ENCODE measurements around the gene CXXC4. TPM values are rescaled to one million over a fixed set of nuclear protein-coding genes. Genes with fewer than 3 reads are reported as not detected.

CXXC4 gene
- total and polyA plus RNA-seq, 2 experiments from 2014 or later, result 1.6 to 3.0 TPM

- no peak for TF ChIP-seq ETS1 (IDR thresholded peaks at IDR 0.05)
- no peak for TF ChIP-seq EZH2 (IDR thresholded peaks at IDR 0.05; ENCODE audit: low read depth, unreplicated experiment)
- no peak for TF ChIP-seq STAT1 (IDR thresholded peaks at IDR 0.05; ENCODE audit: unreplicated experiment)
- no peak for TF ChIP-seq CTCF (conservative IDR thresholded peaks at IDR 0.05; ENCODE audit: low read depth in 2 of 2)
- no peak for TF ChIP-seq REST (IDR thresholded peaks at IDR 0.05; ENCODE audit: unreplicated experiment)
- TF ChIP-seq EZH2phosphoT487 (IDR thresholded peaks at IDR 0.05; ENCODE audit: unreplicated experiment), result no peak
These were observed 70.2 kb downstream of the CXXC4 start (continued) for GRCh38 chr4:104424475-104424941.

- Mint-ChIP-seq H3K4me1 (peaks cover 41% of the 10 kb centered on the region), H3K36me3 (ENCODE audit: low read depth) (no peaks in the 10 kb centered on the region), H3K27me3 (ENCODE audit: insufficient read depth, low read depth, poor library complexity) (no peaks in the 10 kb centered on the region), H3K9me3 (no peaks in the 10 kb centered on the region), H3K4me3 (no peak overlapping the region), H3K27ac (no peak overlapping the region)
- H3K79me2 ChIP-seq (replicated peaks; ENCODE audit: insufficient read depth), result no peaks in the 10 kb centered on the region
- H3F3A ChIP-seq (replicated peaks; ENCODE audit: low read depth), result no peaks in the 10 kb centered on the region
- H3K4me2 ChIP-seq, result peak overlapping the region; percentile 72
- no peaks in the 10 kb centered on the region for H3K27me3 ChIP-seq (ENCODE audit: insufficient read depth)
- no peaks in the 10 kb centered on the region for H3K9me2 ChIP-seq (ENCODE audit: insufficient read depth)
- no peaks in the 10 kb centered on the region for H4K20me1 ChIP-seq (replicated peaks; ENCODE audit: insufficient read depth)
- H3K4me3 ChIP-seq, result no peak overlapping the region
- DNase-seq (ENCODE audit: low spot score), result peak; percentile 25
- ATAC-seq, result peak; percentile 60
- no peaks in the 10 kb centered on the region for H3K36me3 ChIP-seq (ENCODE audit: insufficient read depth)
- TF ChIP-seq REST (IDR thresholded peaks at IDR 0.05; ENCODE audit: unreplicated experiment) (no peak), CTCF (conservative IDR thresholded peaks at IDR 0.05; ENCODE audit: low read depth in 2 of 2) (no peak)
- peak overlapping the region; percentile 9; the same call in 1 of the 2 replicates for H2AFZ ChIP-seq
- peaks cover 39% of the 10 kb centered on the region for H3K4me1 ChIP-seq (ENCODE audit: insufficient read depth)
- H3K27ac ChIP-seq (ENCODE audit: low read depth), result no peak overlapping the region
These were observed 73.1 kb downstream of the CXXC4 start for GRCh38 chr4:104421566-104421965.
